ENCODE results near the gene NHP2.

DNA sequence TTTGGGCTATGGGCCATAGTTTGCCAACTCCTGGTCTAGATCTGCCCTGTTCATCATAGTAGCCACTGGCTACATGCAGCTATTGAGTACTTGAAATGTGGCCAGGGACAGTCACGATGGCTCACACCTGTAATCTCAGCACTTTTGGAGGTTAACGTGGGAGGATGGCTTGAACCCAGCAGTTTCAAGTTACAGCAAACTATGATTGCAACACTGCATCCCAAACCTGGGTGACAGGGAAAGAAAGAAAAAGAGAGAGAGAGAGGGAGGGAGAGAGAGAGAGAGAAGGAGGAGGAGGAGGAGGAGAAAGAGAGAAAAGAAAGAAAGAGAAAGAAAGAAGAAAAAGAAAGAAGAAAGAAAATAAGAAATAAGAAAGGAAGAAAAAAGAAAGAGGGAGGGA, 38.6 kb upstream of the NHP2 start:
- no peak for TF ChIP-seq CTCF (IDR thresholded peaks at IDR 0.05; ENCODE audit: insufficient read depth, low read depth, low read length)
- no peak for TF ChIP-seq EZH2 (IDR thresholded peaks at IDR 0.05; ENCODE audit: insufficient read depth, low read length)
